Coronary artery (tissue), 2 donors: Measurements from ENCODE around the gene SETX.

ENCODE experiments used
- DNase-seq: peaks from one replicate; pipeline ENCODE4 v3.0.0-alpha.2; 2017; ENCODE audit warnings: low spot score
- H3K27ac ChIP-seq, 2 donors: fragments of 200-600 bp; sonication (generic); one replicate each; pipeline ENCODE4 v1.5.1; 2016 to 2019
- H3K4me3 ChIP-seq: fragments of 200-600 bp; sonication (generic); 2 replicates; pipeline ENCODE4 v1.5.1; 2016; ENCODE audit warnings: mild to moderate bottlenecking, moderate library complexity
- CTCF ChIP-seq: fragments of 200-600 bp; sonication (generic); IDR thresholded peaks from one replicate; pipeline ENCODE4 v1.5.1; 2019; ENCODE audit warnings: antibody characterized with exemption

Gene SETX

GRCh38 chr9:132235894-132236661, 118.7 kb downstream of the SETX start:
- Histone ChIP-seq H3K27ac (no peak overlapping the region), H3K4me3 (no peak overlapping the region)
- no peak for DNase-seq
- TF ChIP-seq CTCF, result peak; percentile 86

- H3K27ac ChIP-seq, result no peak overlapping the region
- H3K4me3 ChIP-seq, result no peak overlapping the region
- no peak for TF ChIP-seq CTCF
- DNase-seq, result no peak
Measured at GRCh38 chr9:132235125-132235524, 119.7 kb downstream of the SETX start.

GRCh38 chr9:132234535-132234934, 120.3 kb downstream of the SETX start:
- DNase-seq, result no peak
- TF ChIP-seq CTCF, result no peak
- Histone ChIP-seq H3K27ac (no peak overlapping the region), H3K4me3 (no peak overlapping the region)

GRCh38 chr9:132233138-132233537, 121.6 kb downstream of the SETX start:
- Histone ChIP-seq H3K4me3 (no peak overlapping the region), H3K27ac (no peak overlapping the region)
- TF ChIP-seq CTCF, result no peak
- DNase-seq, result no peak

- H3K4me3 ChIP-seq, result no peak overlapping the region
- DNase-seq, result no peak
- TF ChIP-seq CTCF, result no peak
- H3K27ac ChIP-seq, result no peak overlapping the region
Measured at GRCh38 chr9:132232522-132232921, 122.3 kb downstream of the SETX start.

GRCh38 chr9:132231019-132231701, 123.6 kb downstream of the SETX start:
- Histone ChIP-seq H3K4me3 (no peak overlapping the region), H3K27ac (no peak overlapping the region)
- no peak for DNase-seq
- no peak for TF ChIP-seq CTCF

GRCh38 chr9:132230605-132231004, 124.2 kb downstream of the SETX start:
- Histone ChIP-seq H3K4me3 (no peak overlapping the region), H3K27ac (no peak overlapping the region)
- DNase-seq, result no peak
- no peak for TF ChIP-seq CTCF
